Activated naive CD8-positive, alpha-beta T cell treated with anti-CD3 and anti-CD28 coated beads, Interleukin-2, amount 10 ng/mL, durations not matched to agents 7 days and 5 days (primary cell): ENCODE results near the gene GPR87. TPM values are rescaled to one million over a fixed set of nuclear protein-coding genes. Genes with fewer than 3 reads are reported as not detected.

Experiments
- ATAC-seq: fragments of 150-1000 bp; cut with Tn5 transposase; one replicate; pipeline ENCODE4 v1.10.0; 2021; ENCODE audit warnings: low read depth, moderate library complexity
- POLR2A ChIA-PET: fragments of 350-600 bp; sonication (Branson Sonifier 250); formaldehyde crosslinking; loops from one replicate; lab custom pipeline; 2021; ENCODE audit warnings: antibody characterized with exemption; lab: Charles Lee
- DNase-seq: peaks from one replicate; pipeline ENCODE4 v3.0.0; 2021
- H3K27ac Mint-ChIP-seq: one replicate; pipeline ENCODE4 v1.8.0; 2022; ENCODE audit warnings: mild to moderate bottlenecking, mixed read lengths
- H3K27me3 Mint-ChIP-seq: one replicate; pipeline ENCODE4 v1.8.0; 2022; ENCODE audit warnings: mild to moderate bottlenecking, moderate library complexity, mixed read lengths
- H3K36me3 Mint-ChIP-seq: one replicate; pipeline ENCODE4 v1.8.0; 2021; ENCODE audit warnings: mild to moderate bottlenecking, mixed read lengths
- H3K4me1 Mint-ChIP-seq: one replicate; pipeline ENCODE4 v1.8.0; 2021; ENCODE audit warnings: mixed read lengths
- H3K4me3 Mint-ChIP-seq: one replicate; pipeline ENCODE4 v1.8.0; 2022; ENCODE audit warnings: mild to moderate bottlenecking, moderate library complexity, mixed read lengths
- H3K9me3 Mint-ChIP-seq: one replicate; pipeline ENCODE4 v1.8.0; 2021; ENCODE audit warnings: mixed read lengths
- total RNA-seq, 2 experiments: library from RNA; stranded (reverse); gene quantifications; one replicate each; pipeline ENCODE4 v1.2.3, GENCODE V29; 2021

The GPR87 gene
- total RNA-seq, 2 experiments from 2014 or later = not detected

GRCh38 chr3:151267066-151267465 lies 49.6 kb downstream of the GPR87 start:
- H3K9me3 Mint-ChIP-seq = no peaks in the 10 kb centered on the region
- POLR2A ChIA-PET = no interaction called here
- ATAC-seq (no peak), DNase-seq (no peak)
- H3K27me3 Mint-ChIP-seq = no peaks in the 10 kb centered on the region
- H3K27ac Mint-ChIP-seq = no peak overlapping the region
- no peak overlapping the region for H3K4me3 Mint-ChIP-seq
- H3K36me3 Mint-ChIP-seq = peaks cover 12% of the 10 kb centered on the region
- peaks cover 45% of the 10 kb centered on the region for H3K4me1 Mint-ChIP-seq

GRCh38 chr3:151265866-151266265 lies 50.8 kb downstream of the GPR87 start:
- Mint-ChIP-seq H3K4me1 (peaks cover 39% of the 10 kb centered on the region), H3K4me3 (no peak overlapping the region), H3K27ac (no peak overlapping the region), H3K9me3 (no peaks in the 10 kb centered on the region), H3K27me3 (no peaks in the 10 kb centered on the region), H3K36me3 (peaks cover 12% of the 10 kb centered on the region)
- DNase-seq (no peak), ATAC-seq (no peak)
- POLR2A ChIA-PET = no interaction called here

- ATAC-seq (no peak), DNase-seq (no peak)
- Mint-ChIP-seq H3K9me3 (no peaks in the 10 kb centered on the region), H3K4me1 (peaks cover 36% of the 10 kb centered on the region), H3K27ac (no peak overlapping the region), H3K36me3 (peaks cover 12% of the 10 kb centered on the region), H3K4me3 (no peak overlapping the region), H3K27me3 (no peaks in the 10 kb centered on the region)
- POLR2A ChIA-PET = no interaction called here
These were observed 51.5 kb downstream of the GPR87 start for GRCh38 chr3:151265166-151265565.

- Mint-ChIP-seq H3K36me3 (peaks cover 9% of the 10 kb centered on the region), H3K27me3 (no peaks in the 10 kb centered on the region), H3K4me1 (peaks cover 31% of the 10 kb centered on the region), H3K9me3 (no peaks in the 10 kb centered on the region), H3K27ac (peak overlapping the region; percentile 17), H3K4me3 (no peak overlapping the region)
- POLR2A ChIA-PET = no interaction called here
- ATAC-seq = no peak
- DNase-seq = no peak
These were observed 52.0 kb downstream of the GPR87 start for GRCh38 chr3:151264605-151265004.

- Mint-ChIP-seq H3K4me1 (peaks cover 19% of the 10 kb centered on the region), H3K36me3 (peaks cover 7% of the 10 kb centered on the region), H3K4me3 (no peak overlapping the region), H3K27ac (no peak overlapping the region), H3K27me3 (no peaks in the 10 kb centered on the region), H3K9me3 (no peaks in the 10 kb centered on the region)
- DNase-seq (no peak), ATAC-seq (no peak)
- POLR2A ChIA-PET = no interaction called here
These were observed 53.6 kb downstream of the GPR87 start for GRCh38 chr3:151262871-151263525.

- ATAC-seq = no peak
- H3K36me3 Mint-ChIP-seq = peaks cover 4% of the 10 kb centered on the region
These were observed 57.0 kb downstream of the GPR87 start for GRCh38 chr3:151259664-151260063.

GRCh38 chr3:151256749-151257148 lies 59.9 kb downstream of the GPR87 start:
- no peaks in the 10 kb centered on the region for H3K27me3 Mint-ChIP-seq
- DNase-seq = no peak
- no peak overlapping the region for H3K4me3 Mint-ChIP-seq
- no peak for ATAC-seq
- H3K27ac Mint-ChIP-seq = no peak overlapping the region
- POLR2A ChIA-PET = interaction anchor here (0.6 kb wide), 1 partner anchor 563 kb away, joined by 3 read pairs; no protein-coding TSS in a partner anchor
- no peaks in the 10 kb centered on the region for H3K4me1 Mint-ChIP-seq
- H3K9me3 Mint-ChIP-seq = no peaks in the 10 kb centered on the region
- no peaks in the 10 kb centered on the region for H3K36me3 Mint-ChIP-seq

More at GRCh38 chr3:151259664-151260063, 57.0 kb downstream of the GPR87 start:
- H3K27me3 Mint-ChIP-seq = no peaks in the 10 kb centered on the region
- peaks cover 4% of the 10 kb centered on the region for H3K4me1 Mint-ChIP-seq
- no peak overlapping the region for H3K4me3 Mint-ChIP-seq
- POLR2A ChIA-PET = no interaction called here
- no peak for DNase-seq
- no peaks in the 10 kb centered on the region for H3K9me3 Mint-ChIP-seq
- H3K27ac Mint-ChIP-seq = no peak overlapping the region

GRCh38 chr3:151248772-151249337 lies 67.8 kb downstream of the GPR87 start:
- POLR2A ChIA-PET = no interaction called here

More at GRCh38 chr3:151248772-151249337, 67.8 kb downstream of the GPR87 start:
- Mint-ChIP-seq H3K9me3 (no peaks in the 10 kb centered on the region), H3K27me3 (no peaks in the 10 kb centered on the region), H3K27ac (no peak overlapping the region), H3K4me3 (no peak overlapping the region), H3K4me1 (peaks cover 2% of the 10 kb centered on the region), H3K36me3 (peaks cover 5% of the 10 kb centered on the region)
- no peak for ATAC-seq
- DNase-seq = no peak

Other genes starting within 250 kb of the GPR87 start
- gene MED12L, start 231.2 kb downstream of the GPR87 start, total RNA-seq = under 1 TPM; 0.36 to 0.68 TPM
- 100 to 1,000 TPM; 142 TPM for gene GPR171, start 113.6 kb downstream of the GPR87 start, total RNA-seq
- 1 to 10 TPM; 1.2 to 1.9 TPM for gene P2RY14, start 38.3 kb downstream of the GPR87 start, total RNA-seq
- not detected for gene P2RY13, start 12.7 kb upstream of the GPR87 start, total RNA-seq
- not detected for gene P2RY12, start 67.9 kb upstream of the GPR87 start, total RNA-seq
- not detected for gene IGSF10, start 144.2 kb upstream of the GPR87 start, total RNA-seq